GM18868 (cell line): ENCODE data around the gene PHKB.
"Not testable (repeated sequence)": the region's sequence is repeated elsewhere in the genome, so short reads cannot be mapped to it uniquely, and the experiment has no call there.

Source experiments
- ATAC-seq: cut with Tn5 transposase; IDR thresholded peaks from one replicate; pipeline ENCODE4 v1.9.1; 2021; ENCODE audit warnings: mild to moderate bottlenecking, moderate library complexity; ENCODE audit not compliant: unreplicated experiment

PHKB gene

GRCh38 chr16:47660540-47660939 lies 199.4 kb downstream of the PHKB start:
- ATAC-seq: no peak

- ATAC-seq: no peak
Measured at GRCh38 chr16:47664653-47665325, 203.7 kb downstream of the PHKB start.

GRCh38 chr16:47666434-47666833 lies 205.3 kb downstream of the PHKB start:
- no peak for ATAC-seq

- no peak for ATAC-seq
Measured at GRCh38 chr16:47667956-47668355, 206.8 kb downstream of the PHKB start.

- ATAC-seq: no peak
Measured at GRCh38 chr16:47672475-47672874, 211.3 kb downstream of the PHKB start.

- no peak for ATAC-seq
Measured at GRCh38 chr16:47676635-47677177, 215.6 kb downstream of the PHKB start.

GRCh38 chr16:47681571-47681970 lies 220.4 kb downstream of the PHKB start:
- not testable (repeated sequence) for ATAC-seq

GRCh38 chr16:47687694-47688093 lies 226.6 kb downstream of the PHKB start:
- ATAC-seq: no peak

- no peak for ATAC-seq
Measured at GRCh38 chr16:47693226-47693625, 232.1 kb downstream of the PHKB start.

- no peak for ATAC-seq
Measured at GRCh38 chr16:47694543-47694942, 233.4 kb downstream of the PHKB start.

GRCh38 chr16:47695756-47696155 lies 234.6 kb downstream of the PHKB start:
- no peak for ATAC-seq

GRCh38 chr16:47697826-47698225 lies 236.7 kb downstream of the PHKB start:
- ATAC-seq: no peak

- ATAC-seq: no peak
Measured at GRCh38 chr16:47699106-47699505, 238.0 kb downstream of the PHKB start.

GRCh38 chr16:47700857-47701587 lies 239.9 kb downstream of the PHKB start:
- ATAC-seq: no peak

- ATAC-seq: no peak
Measured at GRCh38 chr16:47705266-47705665, 244.1 kb downstream of the PHKB start.

- no peak for ATAC-seq
Measured at GRCh38 chr16:47711809-47712208, 250.7 kb downstream of the PHKB start.

- peak; percentile 9 for ATAC-seq
Measured at GRCh38 chr16:47712276-47713224, 251.4 kb downstream of the PHKB start.

GRCh38 chr16:47713225-47713595 lies 252.1 kb downstream of the PHKB start:
- ATAC-seq: peak; percentile 76

GRCh38 chr16:47715442-47716083 lies 254.4 kb downstream of the PHKB start:
- no peak for ATAC-seq

GRCh38 chr16:47716571-47716970 lies 255.4 kb downstream of the PHKB start:
- ATAC-seq: no peak

GRCh38 chr16:47719713-47720112 lies 258.6 kb downstream of the PHKB start:
- ATAC-seq: no peak
